Breast epithelium (tissue), 3 donors: Measurements from ENCODE around the gene WWOX.

Experiments used
- CTCF ChIP-seq, 3 donors: fragments of 450-650 bp; IDR thresholded peaks; one replicate each; pipeline ENCODE4 v1.5.1; 2016 to 2017; ENCODE audit warnings: antibody characterized with exemption in 3 of 3, mild to moderate bottlenecking in 3 of 3, moderate library complexity in 3 of 3
- POLR2A ChIP-seq: fragments of 450-650 bp; IDR thresholded peaks from one replicate; pipeline ENCODE4 v1.6.1; 2016; ENCODE audit warnings: antibody characterized with exemption, mild to moderate bottlenecking, moderate library complexity

DNA sequence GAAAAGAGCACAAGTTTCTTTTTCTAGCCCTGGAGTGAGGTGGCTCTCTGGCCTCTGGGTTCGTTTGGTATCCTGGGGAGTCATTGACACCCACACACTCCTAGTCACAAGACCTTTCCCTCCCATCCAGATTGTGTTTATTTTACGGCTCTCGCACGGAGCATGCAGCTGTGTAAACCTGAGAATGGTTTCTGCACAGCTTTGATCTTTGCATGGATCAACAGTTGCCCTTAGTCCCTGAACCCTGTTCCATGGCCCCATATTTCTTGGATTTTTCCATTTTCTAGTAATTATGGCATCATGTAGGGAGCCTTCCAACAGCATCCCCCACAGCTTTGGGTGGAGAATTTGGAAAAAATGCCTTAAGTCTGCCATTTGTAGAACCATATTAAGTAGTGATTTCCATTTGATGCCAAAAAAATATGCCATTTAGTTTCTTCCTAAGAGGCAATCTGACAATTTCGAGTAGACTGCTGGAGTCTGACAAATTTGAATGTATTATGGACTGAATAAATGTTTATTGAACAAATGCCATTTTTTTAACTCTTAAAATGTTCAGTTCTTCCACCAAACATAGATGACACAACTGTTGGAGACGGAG lies 197.7 kb downstream of the WWOX start:
- TF ChIP-seq CTCF (IDR thresholded peaks at IDR 0.05) (no peak), POLR2A (no peak)
